T-cell (primary cell): ENCODE results near the gene RAB27B. TPM values are rescaled to one million over a fixed set of nuclear protein-coding genes. Genes with fewer than 3 reads are reported as not detected.

Experiments
- ATAC-seq, 4 experiments: fragments of 200-7000 bp in 3 of 4; fragments of 150-1000 bp in 1 of 4; cut with Tn5 transposase; replicated peaks in 1 of 4; 1 replicate in 3 of 4; 2 replicates in 1 of 4; pipeline ENCODE4 v1.10.0; 2021; ENCODE audit warnings: moderate library complexity in 3 of 4, mild to moderate bottlenecking in 2 of 4, moderate number of reproducible peaks in 1 of 4
- CTCF ChIA-PET, 2 donors: fragments of 300-600 bp; sonication (Branson Sonifier 250); formaldehyde crosslinking; loops; one replicate each; lab custom pipeline; 2022; ENCODE audit warnings: antibody characterized with exemption in 2 of 2; lab: Charles Lee
- POLR2A ChIA-PET, 2 donors: fragments of 300-600 bp; sonication (Branson Sonifier 250); formaldehyde crosslinking; loops; one replicate each; lab custom pipeline; 2022; ENCODE audit warnings: antibody characterized with exemption in 2 of 2; lab: Charles Lee
- DNase-seq, 35 experiments: peaks; one replicate each; pipeline versions ENCODE4 v3.0.0 to v3.0.0-alpha.2; 2013 to 2023
- H3K27ac ChIP-seq: one replicate; pipeline ENCODE4 v1.5.1; 2013; ENCODE audit warnings: low read length
- H3K27me3 ChIP-seq, 2 experiments: replicated peaks in 1 of 2; 1 replicate in 1 of 2; 2 replicates in 1 of 2; pipeline versions ENCODE4 v1.6.1 to v1.7.0; 2013; ENCODE audit warnings: low read length in 1 of 2, mixed read lengths in 1 of 2; ENCODE audit not compliant: control insufficient read depth in 2 of 2, insufficient read depth in 2 of 2; ENCODE audit errors: extremely low read depth in 1 of 2
- H3K36me3 ChIP-seq, 2 donors: 1 replicate in 1 of 2; 2 replicates in 1 of 2; pipeline versions ENCODE4 v1.6.1 to v1.7.0; 2013; ENCODE audit warnings: low read length in 1 of 2; ENCODE audit not compliant: control insufficient read depth in 2 of 2, insufficient read depth in 1 of 2; ENCODE audit errors: extremely low read depth in 1 of 2
- H3K4me1 ChIP-seq, 2 experiments: 1 replicate in 1 of 2; 2 replicates in 1 of 2; pipeline versions ENCODE4 v1.6.1 to v1.7.0; 2013; ENCODE audit warnings: low read length in 2 of 2, mixed read lengths in 1 of 2; ENCODE audit not compliant: insufficient read depth in 2 of 2, control insufficient read depth in 1 of 2; ENCODE audit errors: extremely low read depth in 1 of 2
- H3K4me3 ChIP-seq, 2 donors: 1 replicate in 1 of 2; 2 replicates in 1 of 2; pipeline versions ENCODE4 v1.5.1 to v1.7.0; 2013; ENCODE audit warnings: mild to moderate bottlenecking in 2 of 2, low read length in 1 of 2, moderate library complexity in 1 of 2; ENCODE audit not compliant: control insufficient read depth in 1 of 2; ENCODE audit errors: extremely low read depth in 1 of 2
- H3K9me3 ChIP-seq: 2 replicates; pipeline ENCODE4 v1.7.0; 2013
- H3K27ac Mint-ChIP-seq, 2 donors: one replicate each; pipeline ENCODE4 v1.8.0; 2020 to 2021; ENCODE audit warnings: mild to moderate bottlenecking in 2 of 2, mixed read lengths in 2 of 2
- H3K27me3 Mint-ChIP-seq, 2 donors: one replicate each; pipeline ENCODE4 v1.8.0; 2021 to 2022; ENCODE audit warnings: mixed read lengths in 2 of 2
- H3K36me3 Mint-ChIP-seq: one replicate; pipeline ENCODE4 v1.8.0; 2021; ENCODE audit warnings: mixed read lengths
- H3K4me1 Mint-ChIP-seq, 3 donors: one replicate each; pipeline ENCODE4 v1.8.0; 2020 to 2022; ENCODE audit warnings: mixed read lengths in 3 of 3, mild to moderate bottlenecking in 1 of 3
- H3K4me3 Mint-ChIP-seq, 3 donors: one replicate each; pipeline ENCODE4 v1.8.0; 2020 to 2022; ENCODE audit warnings: mild to moderate bottlenecking in 3 of 3, mixed read lengths in 3 of 3, moderate library complexity in 3 of 3
- H3K9me3 Mint-ChIP-seq, 3 donors: one replicate each; pipeline ENCODE4 v1.8.0; 2020 to 2022; ENCODE audit warnings: mixed read lengths in 3 of 3
- WGBS: methylation state at CpG from one replicate; pipeline ENCODE4 v1.1.5; 2013; ENCODE audit warnings: missing lambda C conversion rate; ENCODE audit not compliant: insufficient coverage; 5-methylcytosine and 5-hydroxymethylcytosine counted together
- total RNA-seq, 35 experiments: library from RNA in 6 of 35; stranded (reverse) in 6 of 35; fragments of 120-200 nt in 1 of 35; gene quantifications; one replicate each; pipeline versions ENCODE4 v1.2.1 to v1.2.4 and lab custom pipeline; 2013 to 2026

The RAB27B gene
- total RNA-seq, 5 donors from 2014 or later (not counting 1 experiment from before 2014, with no cell fraction given), result 2.6 to 4.3 (median 3.0) TPM

GRCh38 chr18:54867131-54867530, 38.9 kb downstream of the RAB27B start:
- Mint-ChIP-seq H3K9me3 (no peaks in the 10 kb centered on the region), H3K36me3 (peaks cover 8% of the 10 kb centered on the region), H3K27me3 (no peaks in the 10 kb centered on the region), H3K4me3 (no peak overlapping the region), H3K4me1 (no peaks in the 10 kb centered on the region), H3K27ac (no peak overlapping the region)
- H3K36me3 ChIP-seq, result no peaks in the 10 kb centered on the region
- H3K4me3 ChIP-seq, result no peak overlapping the region
- H3K27me3 ChIP-seq, result peaks cover 0 to 3% of the 10 kb centered on the region in 2 experiments
- ChIA-PET POLR2A (interaction anchor here in 1 of 2 donors (0.7 kb wide), 1 partner anchor 24 kb away, joined by 3 read pairs; no protein-coding TSS in a partner anchor), CTCF (no interaction called here)
- ATAC-seq, result no peak
- no peak overlapping the region for H3K27ac ChIP-seq
- H3K9me3 ChIP-seq, result no peaks in the 10 kb centered on the region
- DNase-seq, result no peak
- no peaks in the 10 kb centered on the region for H3K4me1 ChIP-seq
- 77% methylated on average over 5 of the region's 5 CpGs for WGBS

GRCh38 chr18:54871231-54871630, 43.0 kb downstream of the RAB27B start:
- ChIA-PET POLR2A (interaction anchor here in 1 of 2 donors (0.9 kb wide), 1 partner anchor 11 kb away, joined by 7 read pairs; no protein-coding TSS in a partner anchor), CTCF (no interaction called here)
- H3K27ac Mint-ChIP-seq, result no peak overlapping the region
- no peak overlapping the region for H3K27ac ChIP-seq
- WGBS, result 95% methylated on average over 4 of the region's 6 CpGs
- ATAC-seq, result no peak
- no peak overlapping the region for H3K4me3 Mint-ChIP-seq
- no peak for DNase-seq
- H3K4me1 Mint-ChIP-seq, result peaks cover 5 to 8% (median 7%) of the 10 kb centered on the region in 3 donors
- H3K27me3 Mint-ChIP-seq, result no peaks in the 10 kb centered on the region
- no peaks in the 10 kb centered on the region for H3K36me3 ChIP-seq
- peaks cover 8% of the 10 kb centered on the region for H3K36me3 Mint-ChIP-seq
- peaks cover 0 to 3% of the 10 kb centered on the region in 2 experiments for H3K27me3 ChIP-seq
- no peak overlapping the region for H3K4me3 ChIP-seq
- H3K4me1 ChIP-seq, result no peaks in the 10 kb centered on the region
- no peaks in the 10 kb centered on the region for H3K9me3 Mint-ChIP-seq
- H3K9me3 ChIP-seq, result no peaks in the 10 kb centered on the region

GRCh38 chr18:54872681-54873080, 44.4 kb downstream of the RAB27B start:
- Mint-ChIP-seq H3K9me3 (no peaks in the 10 kb centered on the region), H3K27me3 (no peaks in the 10 kb centered on the region), H3K4me3 (no peak overlapping the region), H3K27ac (no peak overlapping the region), H3K4me1 (peaks cover 5 to 8% (median 7%) of the 10 kb centered on the region in 3 donors), H3K36me3 (peaks cover 5% of the 10 kb centered on the region)
- ATAC-seq, result no peak
- WGBS, result no CpG with 5 or more reads among the region's 1 CpG
- no peaks in the 10 kb centered on the region for H3K36me3 ChIP-seq
- H3K9me3 ChIP-seq, result no peaks in the 10 kb centered on the region
- CTCF ChIA-PET, result interaction anchor here (0.7 to 0.8 kb wide), 3 partner anchors 43 to 1721 kb away, joined by 3 to 4 read pairs (median 3); no protein-coding TSS in a partner anchor
- no peak overlapping the region for H3K27ac ChIP-seq
- no peaks in the 10 kb centered on the region for H3K4me1 ChIP-seq
- no peaks in the 10 kb centered on the region for H3K27me3 ChIP-seq
- DNase-seq, result no peak
- POLR2A ChIA-PET, result no interaction called here
- no peak overlapping the region for H3K4me3 ChIP-seq

GRCh38 chr18:54873884-54874255, 45.6 kb downstream of the RAB27B start:
- H3K27me3 Mint-ChIP-seq, result no peaks in the 10 kb centered on the region
- Histone ChIP-seq H3K27ac (no peak overlapping the region), H3K27me3 (no peaks in the 10 kb centered on the region), H3K4me1 (no peaks in the 10 kb centered on the region), H3K9me3 (no peaks in the 10 kb centered on the region), H3K4me3 (no peak overlapping the region), H3K36me3 (no peaks in the 10 kb centered on the region)
- DNase-seq, result no peak
- WGBS, result 93% methylated on average over 2 of the region's 2 CpGs
- H3K9me3 Mint-ChIP-seq, result no peaks in the 10 kb centered on the region
- no peaks in the 10 kb centered on the region for H3K36me3 Mint-ChIP-seq
- peaks cover 5 to 8% (median 7%) of the 10 kb centered on the region in 3 donors for H3K4me1 Mint-ChIP-seq
- no peak overlapping the region for H3K4me3 Mint-ChIP-seq
- H3K27ac Mint-ChIP-seq, result no peak overlapping the region
- ChIA-PET CTCF (interaction anchor here in 1 of 2 donors (0.6 kb wide), 1 partner anchor 38 kb away, joined by 3 read pairs; no protein-coding TSS in a partner anchor), POLR2A (no interaction called here)
- ATAC-seq, result no peak

- CTCF ChIA-PET, result no interaction called here
- no peak overlapping the region for H3K4me3 ChIP-seq
- POLR2A ChIA-PET, result no interaction called here
- ATAC-seq (no peak), DNase-seq (no peak)
- Mint-ChIP-seq H3K27ac (no peak overlapping the region), H3K27me3 (no peaks in the 10 kb centered on the region), H3K4me1 (peaks cover 5 to 8% (median 7%) of the 10 kb centered on the region in 3 donors), H3K4me3 (no peak overlapping the region), H3K9me3 (no peaks in the 10 kb centered on the region), H3K36me3 (peaks cover 5% of the 10 kb centered on the region)
- H3K36me3 ChIP-seq, result no peaks in the 10 kb centered on the region
- no peak overlapping the region for H3K27ac ChIP-seq
- H3K9me3 ChIP-seq, result no peaks in the 10 kb centered on the region
- no CpG with 5 or more reads among the region's 3 CpGs for WGBS
- no peaks in the 10 kb centered on the region for H3K4me1 ChIP-seq
- no peaks in the 10 kb centered on the region for H3K27me3 ChIP-seq
Measured at GRCh38 chr18:54875063-54875462, 46.8 kb downstream of the RAB27B start.

- no peaks in the 10 kb centered on the region for H3K36me3 ChIP-seq
- ATAC-seq, result no peak
- no peaks in the 10 kb centered on the region for H3K9me3 Mint-ChIP-seq
- H3K27me3 ChIP-seq, result no peaks in the 10 kb centered on the region
- no peaks in the 10 kb centered on the region for H3K27me3 Mint-ChIP-seq
- no peak for DNase-seq
- WGBS, result no CpG with 5 or more reads among the region's 1 CpG
- ChIA-PET CTCF (no interaction called here), POLR2A (no interaction called here)
- no peak overlapping the region for H3K4me3 Mint-ChIP-seq
- no peak overlapping the region for H3K4me3 ChIP-seq
- no peak overlapping the region for H3K27ac Mint-ChIP-seq
- H3K4me1 Mint-ChIP-seq, result peaks cover 5 to 8% (median 7%) of the 10 kb centered on the region in 3 donors
- no peaks in the 10 kb centered on the region for H3K4me1 ChIP-seq
- peaks cover 10% of the 10 kb centered on the region for H3K36me3 Mint-ChIP-seq
- no peak overlapping the region for H3K27ac ChIP-seq
- H3K9me3 ChIP-seq, result no peaks in the 10 kb centered on the region
Measured at GRCh38 chr18:54877076-54877475, 48.8 kb downstream of the RAB27B start.
